Loucy (cell line): ENCODE measurements around the gene MALAT1.

ENCODE experiments used
- H2AFZ ChIP-seq: fragments of 200-600 bp; sonication (generic); 2 replicates; pipeline ENCODE4 v1.6.0; 2016; ENCODE audit warnings: antibody characterized with exemption, mild to moderate bottlenecking, low read length, moderate library complexity
- H3F3A ChIP-seq: fragments of 200-600 bp; 2 replicates; pipeline ENCODE4 v1.6.0; 2016; ENCODE audit warnings: antibody characterized with exemption, low read depth, mild to moderate bottlenecking
- H3K27me3 ChIP-seq: fragments of 200-600 bp; sonication (generic); 2 replicates; pipeline ENCODE4 v1.6.1; 2014; ENCODE audit warnings: low read length, mild to moderate bottlenecking; ENCODE audit not compliant: insufficient read depth, poor library complexity, severe bottlenecking
- H3K36me3 ChIP-seq: fragments of 200-600 bp; sonication (generic); 2 replicates; pipeline ENCODE4 v1.6.1; 2016; ENCODE audit warnings: low read length; ENCODE audit not compliant: insufficient read depth
- H3K4me1 ChIP-seq: fragments of 200-600 bp; sonication (generic); 2 replicates; pipeline ENCODE4 v1.5.1; 2014; ENCODE audit warnings: low read length, mild to moderate bottlenecking; ENCODE audit not compliant: insufficient read depth, poor library complexity, severe bottlenecking
- H3K4me2 ChIP-seq: fragments of 200-600 bp; sonication (generic); 2 replicates; pipeline ENCODE4 v1.6.0; 2014; ENCODE audit warnings: antibody characterized with exemption, low read length, low read depth, mild to moderate bottlenecking; ENCODE audit not compliant: poor library complexity, severe bottlenecking
- H3K4me3 ChIP-seq: fragments of 200-600 bp; sonication (generic); 2 replicates; pipeline ENCODE4 v1.5.1; 2014; ENCODE audit warnings: low read length, mild to moderate bottlenecking, mixed read lengths; ENCODE audit not compliant: poor library complexity, severe bottlenecking
- H3K79me2 ChIP-seq: fragments of 200-600 bp; sonication (generic); 2 replicates; pipeline ENCODE4 v1.6.1; 2014; ENCODE audit warnings: low read length; ENCODE audit not compliant: insufficient read depth
- H3K9ac ChIP-seq: fragments of 200-600 bp; sonication (generic); 2 replicates; pipeline ENCODE4 v1.6.0; 2014; ENCODE audit warnings: mild to moderate bottlenecking, low read depth, low read length, moderate library complexity; ENCODE audit not compliant: poor library complexity, severe bottlenecking
- H3K9me2 ChIP-seq: fragments of 200-600 bp; sonication (generic); replicated peaks from 2 replicates; pipeline ENCODE4 v1.6.1; 2016; ENCODE audit warnings: low read depth, low read length, mixed read lengths
- H3K9me3 ChIP-seq: fragments of 200-600 bp; sonication (generic); 2 replicates; pipeline ENCODE4 v1.6.1; 2014; ENCODE audit warnings: mild to moderate bottlenecking, antibody characterized with exemption, low read length, low read depth; ENCODE audit not compliant: insufficient read depth
- H4K20me1 ChIP-seq: fragments of 200-600 bp; sonication (generic); 2 replicates; pipeline ENCODE4 v1.6.0; 2014; ENCODE audit warnings: antibody characterized with exemption, low read length, mild to moderate bottlenecking; ENCODE audit not compliant: insufficient read depth, poor library complexity, severe bottlenecking
- CTCF ChIP-seq: fragments of 200-600 bp; sonication (generic); conservative IDR thresholded peaks from 2 replicates; pipeline ENCODE4 v1.5.1; 2014; ENCODE audit warnings: mild to moderate bottlenecking, antibody characterized with exemption, low read length
- EZH2phosphoT487 ChIP-seq: fragments of 200-600 bp; IDR thresholded peaks from 2 replicates; pipeline ENCODE4 v1.6.1; 2018; ENCODE audit warnings: antibody characterized with exemption, mild to moderate bottlenecking, moderate library complexity, borderline replicate concordance

MALAT1 gene

GRCh38 chr11:65540290-65541092 is 41.6 kb downstream of the MALAT1 start:
- peak overlapping the region; percentile 71 for H3K4me3 ChIP-seq
- H3K4me2 ChIP-seq, result peak overlapping the region; percentile 82
- H3F3A ChIP-seq, result 0 out of 2 replicates have a peak, but pooled peaks cover 3% of the 10 kb centered on the region
- H3K36me3 ChIP-seq, result no peaks in the 10 kb centered on the region
- no peaks in the 10 kb centered on the region for H3K9me2 ChIP-seq
- no peaks in the 10 kb centered on the region for H3K27me3 ChIP-seq
- H2AFZ ChIP-seq, result peak overlapping the region; percentile 81
- H3K9ac ChIP-seq, result peak overlapping the region; percentile 53
- H3K79me2 ChIP-seq, result no peaks in the 10 kb centered on the region
- no peaks in the 10 kb centered on the region for H4K20me1 ChIP-seq
- H3K4me1 ChIP-seq, result peaks cover 16% of the 10 kb centered on the region
- no peaks in the 10 kb centered on the region for H3K9me3 ChIP-seq
- TF ChIP-seq CTCF (peak; percentile 78), EZH2phosphoT487 (no peak)

- Histone ChIP-seq H3K4me3 (peak overlapping the region; percentile 71), H3K9ac (peak overlapping the region; percentile 53), H3F3A (peaks cover 7% of the 10 kb centered on the region; the same call in 1 of the 2 replicates), H3K79me2 (no peaks in the 10 kb centered on the region), H3K9me3 (no peaks in the 10 kb centered on the region), H3K27me3 (no peaks in the 10 kb centered on the region), H4K20me1 (no peaks in the 10 kb centered on the region), H2AFZ (peak overlapping the region; percentile 81; the same call in 1 of the 2 replicates), H3K9me2 (no peaks in the 10 kb centered on the region), H3K36me3 (no peaks in the 10 kb centered on the region), H3K4me2 (peak overlapping the region; percentile 82), H3K4me1 (peaks cover 24% of the 10 kb centered on the region)
- peak; percentile 6; the same call in 1 of the 2 replicates for TF ChIP-seq CTCF
- no peak for TF ChIP-seq EZH2phosphoT487
Measured at GRCh38 chr11:65541093-65541982, 42.5 kb downstream of the MALAT1 start.

- Histone ChIP-seq H2AFZ (no peak overlapping the region), H3K9me2 (no peaks in the 10 kb centered on the region), H3K27me3 (no peaks in the 10 kb centered on the region), H3K79me2 (no peaks in the 10 kb centered on the region), H4K20me1 (no peaks in the 10 kb centered on the region), H3F3A (peaks cover 7% of the 10 kb centered on the region; the same call in 1 of the 2 replicates), H3K9ac (no peak overlapping the region), H3K9me3 (no peaks in the 10 kb centered on the region), H3K4me1 (peaks cover 33% of the 10 kb centered on the region), H3K36me3 (no peaks in the 10 kb centered on the region), H3K4me3 (no peak overlapping the region), H3K4me2 (no peak overlapping the region)
- TF ChIP-seq CTCF, result no peak
- TF ChIP-seq EZH2phosphoT487, result no peak
Measured at GRCh38 chr11:65542738-65543390, 44.0 kb downstream of the MALAT1 start.
